Posterior vena cava (tissue), 2 donors: ENCODE results near the gene PLXND1. TPM values are rescaled to one million over a fixed set of nuclear protein-coding genes. Genes with fewer than 3 reads are reported as not detected.
"Not testable (repeated sequence)": the region's sequence is repeated elsewhere in the genome, so short reads cannot be mapped to it uniquely, and the experiment has no call there.

ENCODE experiments used
- DNase-seq: peaks from one replicate; pipeline ENCODE4 v3.0.0-alpha.2; 2020; ENCODE audit warnings: low spot score
- intact Hi-C, 2 donors: fragments of 100-400 bp; cut with DNase I; formaldehyde crosslinking; loops; one replicate each; pipeline versions ENCODE4 v1.14.1 to v1.14.2; 2022 to 2023
- long read RNA-seq, 2 donors: library from polyadenylated mRNA; unstranded; transcript quantifications; one replicate each; pipeline ENCODE4 v2.0.0, GENCODE V29; 2020 to 2021
- total RNA-seq, 2 donors: library from RNA; stranded (reverse); fragmentation: NEBNext Ultra II Directional; extraction: Animal tissue kit (Norgen Biotek cat#: 25700); gene quantifications; one replicate each; pipeline ENCODE4 v1.2.1, GENCODE V29; 2021
- donor health status: DM: yes; HTN: yes; CAD: no.
- donor health status: DM: yes; HTN: yes; CAD: no.

Gene PLXND1, protein sequence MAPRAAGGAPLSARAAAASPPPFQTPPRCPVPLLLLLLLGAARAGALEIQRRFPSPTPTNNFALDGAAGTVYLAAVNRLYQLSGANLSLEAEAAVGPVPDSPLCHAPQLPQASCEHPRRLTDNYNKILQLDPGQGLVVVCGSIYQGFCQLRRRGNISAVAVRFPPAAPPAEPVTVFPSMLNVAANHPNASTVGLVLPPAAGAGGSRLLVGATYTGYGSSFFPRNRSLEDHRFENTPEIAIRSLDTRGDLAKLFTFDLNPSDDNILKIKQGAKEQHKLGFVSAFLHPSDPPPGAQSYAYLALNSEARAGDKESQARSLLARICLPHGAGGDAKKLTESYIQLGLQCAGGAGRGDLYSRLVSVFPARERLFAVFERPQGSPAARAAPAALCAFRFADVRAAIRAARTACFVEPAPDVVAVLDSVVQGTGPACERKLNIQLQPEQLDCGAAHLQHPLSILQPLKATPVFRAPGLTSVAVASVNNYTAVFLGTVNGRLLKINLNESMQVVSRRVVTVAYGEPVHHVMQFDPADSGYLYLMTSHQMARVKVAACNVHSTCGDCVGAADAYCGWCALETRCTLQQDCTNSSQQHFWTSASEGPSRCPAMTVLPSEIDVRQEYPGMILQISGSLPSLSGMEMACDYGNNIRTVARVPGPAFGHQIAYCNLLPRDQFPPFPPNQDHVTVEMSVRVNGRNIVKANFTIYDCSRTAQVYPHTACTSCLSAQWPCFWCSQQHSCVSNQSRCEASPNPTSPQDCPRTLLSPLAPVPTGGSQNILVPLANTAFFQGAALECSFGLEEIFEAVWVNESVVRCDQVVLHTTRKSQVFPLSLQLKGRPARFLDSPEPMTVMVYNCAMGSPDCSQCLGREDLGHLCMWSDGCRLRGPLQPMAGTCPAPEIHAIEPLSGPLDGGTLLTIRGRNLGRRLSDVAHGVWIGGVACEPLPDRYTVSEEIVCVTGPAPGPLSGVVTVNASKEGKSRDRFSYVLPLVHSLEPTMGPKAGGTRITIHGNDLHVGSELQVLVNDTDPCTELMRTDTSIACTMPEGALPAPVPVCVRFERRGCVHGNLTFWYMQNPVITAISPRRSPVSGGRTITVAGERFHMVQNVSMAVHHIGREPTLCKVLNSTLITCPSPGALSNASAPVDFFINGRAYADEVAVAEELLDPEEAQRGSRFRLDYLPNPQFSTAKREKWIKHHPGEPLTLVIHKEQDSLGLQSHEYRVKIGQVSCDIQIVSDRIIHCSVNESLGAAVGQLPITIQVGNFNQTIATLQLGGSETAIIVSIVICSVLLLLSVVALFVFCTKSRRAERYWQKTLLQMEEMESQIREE (N-terminal part only)
- 100 to 1,000 TPM; 155 to 241 TPM for total RNA-seq
- long read RNA-seq, donor 1, partial matches to known transcripts, result 32 of 40 reads
- long read RNA-seq, donor 1, other reads (novel, unspliced or antisense), result 6 of 40 reads
- long read RNA-seq, donor 2, partial matches to known transcripts, result 22 of 26 reads
- long read RNA-seq, donor 2, other reads (novel, unspliced or antisense), result 2 of 26 reads

- intact Hi-C loops, result loop anchor here in 1 of 2 donors (5.0 kb wide), 1 partner anchor 105 kb away; no protein-coding TSS in a partner anchor
- peak; percentile 95 for DNase-seq
Observed at GRCh38 chr3:129606636-129607390, at the start of gene PLXND1. Gene PLXND1 (minus strand): TSS chr3:129606676. CDS start chr3:129606639, 37 bp downstream.

GRCh38 chr3:129655291-129655700, 48.8 kb upstream of the PLXND1 start:
- no peak for DNase-seq
- intact Hi-C loops, result loop anchor here in 1 of 2 donors (10.0 kb wide), 1 partner anchor 150 kb away; no protein-coding TSS in a partner anchor

DNA sequence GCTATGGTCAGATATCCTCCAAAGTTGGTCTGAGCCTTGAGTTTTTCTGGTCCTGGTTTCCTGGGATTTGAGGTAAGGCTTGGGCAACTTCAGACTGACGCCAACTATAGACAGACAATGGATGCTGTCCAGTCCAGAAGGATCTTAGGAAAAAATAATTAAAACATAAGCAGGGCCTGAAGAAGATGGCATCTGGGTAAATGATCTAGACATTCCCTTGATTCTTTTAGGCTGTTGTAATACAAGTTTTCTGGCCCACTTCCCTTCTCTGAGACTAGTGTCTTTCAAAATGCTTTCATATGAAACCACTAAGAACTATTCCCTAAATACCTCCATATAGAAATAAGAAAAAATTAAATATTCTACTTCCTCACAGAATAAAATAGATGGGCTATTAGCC, 47.7 kb upstream of the PLXND1 start:
- intact Hi-C loops, result loop anchor here (5.0 to 10.0 kb wide), 2 partner anchors 151 to 173 kb away; no protein-coding TSS in a partner anchor
- no peak for DNase-seq

DNA sequence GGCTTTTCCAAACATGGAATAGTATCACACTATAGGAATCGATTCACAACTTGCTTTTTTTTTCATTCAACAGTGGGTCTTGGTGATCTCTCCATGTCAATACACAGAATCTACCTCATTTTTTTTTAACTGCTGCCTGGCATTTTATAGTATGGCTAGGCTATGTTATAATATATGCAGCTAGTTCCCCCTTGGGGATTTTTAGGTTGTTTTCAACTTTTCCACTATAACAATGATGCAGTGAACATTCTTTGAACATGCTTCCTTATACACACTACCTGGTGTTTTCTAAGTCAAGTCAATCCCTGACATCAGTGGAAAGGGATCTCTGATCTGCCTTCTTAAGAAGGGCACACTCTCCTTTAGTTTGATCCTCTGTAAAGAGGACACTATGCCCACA, 46.5 kb upstream of the PLXND1 start:
- DNase-seq, result no peak
- intact Hi-C loops, result loop anchor here (5.0 to 10.0 kb wide), 2 partner anchors 152 to 174 kb away; no protein-coding TSS in a partner anchor

DNA sequence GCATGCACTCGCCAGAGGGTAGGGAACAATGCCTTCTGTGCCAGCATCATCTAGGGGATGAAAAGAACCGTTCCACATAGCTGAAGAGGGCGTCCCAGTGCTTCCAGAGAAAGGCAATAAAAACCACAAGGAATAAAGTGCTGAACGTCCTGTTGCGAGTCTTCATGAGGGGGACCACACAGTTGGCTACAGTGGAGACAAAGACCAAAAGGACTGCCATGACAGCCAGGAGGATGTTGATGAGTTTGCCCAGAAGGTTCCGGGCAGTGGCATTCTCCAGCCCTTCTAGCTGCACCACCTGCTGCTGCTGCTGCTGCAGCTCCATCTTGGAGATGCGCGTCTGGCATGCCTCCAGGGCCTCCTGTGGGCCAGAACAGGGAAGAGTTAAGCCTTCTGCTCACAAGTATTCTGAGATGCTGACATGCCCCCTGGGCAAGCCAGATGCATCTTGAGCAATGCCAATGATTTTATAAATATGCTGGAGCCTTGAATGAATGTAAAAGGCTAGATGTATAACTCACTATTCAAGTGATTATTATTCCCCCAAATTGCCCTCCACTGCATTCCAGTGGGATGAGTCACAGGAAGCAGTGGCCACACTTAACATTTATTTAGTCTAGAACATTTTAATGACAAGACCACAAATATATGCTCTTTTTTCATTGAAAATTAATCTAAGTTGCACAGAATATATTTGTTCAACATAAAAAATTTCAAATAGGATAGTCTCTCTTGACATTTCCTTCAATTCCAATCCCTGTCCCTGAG, 45.1 kb upstream of the PLXND1 start:
- DNase-seq, result no peak
- intact Hi-C loops, result loop anchor here (5.0 to 10.0 kb wide), 2 partner anchors 153 to 176 kb away; no protein-coding TSS in a partner anchor

GRCh38 chr3:129650256-129650872, 43.9 kb upstream of the PLXND1 start:
- intact Hi-C loops, result loop anchor here (5.0 to 10.0 kb wide), 2 partner anchors 154 to 177 kb away; no protein-coding TSS in a partner anchor
- peak; percentile 87 for DNase-seq

- intact Hi-C loops, result no loop called here
- no peak for DNase-seq
Observed at GRCh38 chr3:129648391-129648790, 41.9 kb upstream of the PLXND1 start.

GRCh38 chr3:129645286-129645685, 38.8 kb upstream of the PLXND1 start:
- no peak for DNase-seq
- intact Hi-C loops, result no loop called here

GRCh38 chr3:129644836-129645235, 38.4 kb upstream of the PLXND1 start:
- intact Hi-C loops, result no loop called here
- DNase-seq, result no peak

DNA sequence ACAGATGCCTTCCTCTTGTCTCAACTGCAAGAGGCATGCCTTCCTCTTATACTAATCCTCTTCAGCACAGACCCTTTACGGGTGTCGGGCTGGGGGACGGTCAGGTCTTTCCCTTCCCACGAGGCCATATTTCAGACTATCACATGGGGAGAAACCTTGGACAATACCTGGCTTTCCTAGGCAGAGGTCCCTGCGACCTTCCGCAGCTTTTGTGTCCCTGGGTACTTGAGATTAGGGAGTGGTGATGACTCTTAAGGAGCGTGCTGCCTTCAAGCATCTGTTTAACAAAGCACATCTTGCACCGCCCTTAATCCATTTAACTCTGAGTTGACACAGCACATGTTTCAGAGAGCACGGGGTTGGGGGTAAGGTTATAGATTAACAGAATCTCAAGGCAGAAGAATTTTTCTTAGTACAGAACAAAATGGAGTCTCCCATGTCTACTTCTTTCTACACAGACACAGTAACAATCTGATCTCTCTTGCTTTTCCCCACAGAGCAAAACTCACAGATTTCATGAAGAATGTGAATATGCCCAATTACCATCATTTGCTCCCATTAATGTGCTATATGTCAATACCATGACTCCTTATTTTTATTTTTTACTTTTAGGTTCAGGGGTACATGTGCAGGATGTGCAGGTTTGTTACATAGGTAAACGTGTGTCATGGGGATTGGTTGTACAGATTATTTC, 35.2 kb upstream of the PLXND1 start:
- intact Hi-C loops, DNase-seq: not testable (repeated sequence)

DNA sequence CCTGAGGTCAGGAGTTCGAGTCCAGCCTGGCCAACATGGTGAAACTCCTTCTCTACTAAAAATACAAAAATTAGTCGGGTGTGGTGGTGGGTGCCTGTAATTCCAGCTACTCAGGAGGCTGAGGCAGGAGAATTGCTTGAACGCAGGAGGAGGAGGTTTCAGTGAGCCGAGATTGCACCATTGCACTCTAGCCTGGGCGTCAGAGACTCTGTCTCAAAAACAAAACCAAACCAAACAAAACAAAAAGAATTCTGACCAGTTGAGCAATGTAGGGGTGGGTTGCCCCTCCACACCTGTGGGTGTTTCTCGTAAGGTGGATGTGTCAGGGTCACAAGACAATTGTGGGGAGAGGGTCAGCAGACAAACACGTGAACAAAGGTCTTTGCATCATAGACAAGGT, 34.5 kb upstream of the PLXND1 start:
- DNase-seq, intact Hi-C loops: not testable (repeated sequence)

- intact Hi-C loops, result loop anchor here in 1 of 2 donors (10.0 kb wide), 1 partner anchor 196 kb away; no protein-coding TSS in a partner anchor
- no peak for DNase-seq
Observed at GRCh38 chr3:129638481-129638880, 32.0 kb upstream of the PLXND1 start.

DNA sequence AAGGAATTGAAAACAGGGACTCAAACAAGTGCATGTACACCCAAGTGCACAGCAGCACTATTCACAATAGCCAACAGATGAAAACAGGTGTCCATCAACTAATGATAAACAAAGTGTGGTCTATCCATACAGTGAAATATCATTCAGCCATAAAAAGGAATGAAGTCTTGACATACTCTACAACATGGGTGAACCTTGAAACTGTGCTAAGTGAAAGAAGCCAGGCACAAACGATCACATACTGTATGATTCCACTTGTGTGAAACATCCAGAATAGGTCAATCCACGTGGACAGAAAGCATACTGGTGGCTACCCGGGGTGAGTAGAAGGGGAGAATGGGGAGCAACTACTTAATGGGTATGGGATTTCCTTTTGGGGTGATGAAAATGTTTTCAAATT, 29.6 kb upstream of the PLXND1 start:
- intact Hi-C loops, result loop anchor here in 1 of 2 donors (10.0 kb wide), 1 partner anchor 199 kb away; no protein-coding TSS in a partner anchor
- no peak for DNase-seq

DNA sequence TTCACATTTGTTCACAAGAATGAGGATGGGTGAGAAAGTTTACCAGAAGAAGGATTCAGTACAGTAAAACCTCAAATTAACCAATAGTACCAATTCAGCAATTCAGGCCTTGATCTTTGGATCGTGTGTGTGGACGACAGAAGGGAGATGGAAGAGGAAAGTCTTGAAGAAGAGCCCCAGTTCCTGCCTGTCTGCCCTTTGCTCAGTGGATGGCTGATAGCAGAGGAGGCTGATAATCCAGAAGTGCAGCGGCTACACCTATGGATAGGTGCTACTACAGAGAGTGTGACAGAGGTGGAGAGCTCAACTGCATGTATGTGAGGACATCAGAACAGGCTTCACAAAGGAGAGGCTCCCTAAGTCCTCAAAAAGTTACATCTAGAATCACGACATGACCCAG, 29.2 kb upstream of the PLXND1 start:
- DNase-seq, result no peak
- intact Hi-C loops, result loop anchor here in 1 of 2 donors (10.0 kb wide), 1 partner anchor 199 kb away; no protein-coding TSS in a partner anchor

DNA sequence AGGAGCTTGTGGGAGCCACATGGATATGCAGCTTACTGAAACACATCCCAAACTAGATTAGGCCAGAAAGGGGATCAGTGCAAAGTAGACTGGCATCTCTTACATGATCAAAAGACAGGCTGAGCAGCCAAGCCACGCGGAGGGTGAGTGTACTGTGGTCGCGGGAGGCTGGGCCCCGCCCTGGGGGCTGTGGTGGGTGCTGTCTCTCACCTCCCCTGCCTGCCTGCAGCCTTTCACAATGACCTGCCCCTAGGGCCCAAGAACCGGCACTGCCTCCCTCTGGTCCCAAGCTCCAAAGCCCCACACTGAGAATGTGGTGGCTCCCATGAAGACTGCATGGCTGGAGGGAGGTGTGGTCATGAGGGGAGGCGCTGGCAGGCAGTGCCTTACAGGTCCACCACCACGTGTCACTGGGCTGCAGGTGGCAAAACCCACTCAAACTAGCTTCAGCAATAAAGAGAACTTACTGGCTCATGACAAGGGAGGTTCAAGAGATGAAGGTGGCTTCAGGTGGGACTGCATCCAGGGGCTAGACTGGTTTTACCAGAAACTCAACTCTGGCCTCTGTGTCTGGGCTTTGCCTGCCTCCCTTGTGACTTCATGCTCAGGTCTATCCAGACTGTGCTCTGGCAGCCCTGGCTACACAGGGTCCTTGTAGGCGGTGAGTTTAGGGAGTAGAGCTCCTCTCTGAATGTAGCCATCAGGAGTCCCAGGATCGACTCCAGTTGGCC, 27.4 kb upstream of the PLXND1 start:
- intact Hi-C loops, result loop anchor here in 1 of 2 donors (5.0 to 10.0 kb wide), 2 partner anchors 201 to 293 kb away; no protein-coding TSS in a partner anchor
- peak; percentile 29 for DNase-seq
